OCI-LY1 (cell line): ENCODE measurements around the gene ATP2B2.

Experiments
- H2AFZ ChIP-seq: fragments of 200-600 bp; sonication (generic), shearing (Covaris generic); 2 replicates; pipeline ENCODE4 v1.6.0; 2014; ENCODE audit warnings: antibody characterized with exemption, mild to moderate bottlenecking, low read length
- H3F3A ChIP-seq: fragments of 200-600 bp; sonication (generic), shearing (Covaris generic); 2 replicates; pipeline ENCODE4 v1.6.0; 2014; ENCODE audit warnings: mild to moderate bottlenecking, antibody characterized with exemption, low read length, moderate library complexity; ENCODE audit not compliant: insufficient read depth
- H3K27ac ChIP-seq: fragments of 200-600 bp; sonication (generic); 2 replicates; pipeline ENCODE4 v1.5.1; 2014; ENCODE audit warnings: low read length, mixed run types, mild to moderate bottlenecking, low read depth; ENCODE audit not compliant: poor library complexity, severe bottlenecking
- H3K27me3 ChIP-seq: fragments of 200-600 bp; sonication (generic); 2 replicates; pipeline ENCODE4 v1.6.0; 2014; ENCODE audit warnings: antibody characterized with exemption, mild to moderate bottlenecking, low read length, moderate library complexity; ENCODE audit not compliant: insufficient read depth
- H3K36me3 ChIP-seq: fragments of 200-600 bp; sonication (generic); 2 replicates; pipeline ENCODE4 v1.6.1; 2014; ENCODE audit warnings: mild to moderate bottlenecking, antibody characterized with exemption, low read length, moderate library complexity, mixed read lengths; ENCODE audit not compliant: insufficient read depth
- H3K4me1 ChIP-seq: fragments of 200-600 bp; sonication (generic); 2 replicates; pipeline ENCODE4 v1.5.1; 2014; ENCODE audit warnings: mild to moderate bottlenecking, low read length, moderate library complexity; ENCODE audit not compliant: insufficient read depth, severe bottlenecking
- H3K4me2 ChIP-seq: fragments of 200-600 bp; sonication (generic), shearing (Covaris generic); 2 replicates; pipeline ENCODE4 v1.6.1; 2014; ENCODE audit warnings: low read length
- H3K4me3 ChIP-seq: fragments of 200-600 bp; sonication (generic); 2 replicates; pipeline ENCODE4 v1.5.1; 2014; ENCODE audit warnings: low read length, low read depth, mild to moderate bottlenecking, mixed read lengths; ENCODE audit not compliant: poor library complexity, severe bottlenecking
- H3K79me2 ChIP-seq: fragments of 200-600 bp; shearing (Covaris generic); 2 replicates; pipeline ENCODE4 v1.6.1; 2016; ENCODE audit warnings: mixed run types, low read length, mixed read lengths; ENCODE audit not compliant: insufficient read depth
- H3K9ac ChIP-seq: fragments of 200-600 bp; sonication (generic), shearing (Covaris generic); 2 replicates; pipeline ENCODE4 v1.6.1; 2014; ENCODE audit warnings: mild to moderate bottlenecking, low read length, mixed read lengths
- H3K9me2 ChIP-seq: fragments of 200-600 bp; sonication (generic), shearing (Covaris generic); 2 replicates; pipeline ENCODE4 v1.6.1; 2014; ENCODE audit warnings: low read depth, mild to moderate bottlenecking, low read length, mixed read lengths
- H3K9me3 ChIP-seq: fragments of 200-600 bp; shearing (Covaris generic); 2 replicates; pipeline ENCODE4 v1.6.1; 2014; ENCODE audit warnings: low read length, mixed read lengths
- H4K20me1 ChIP-seq: fragments of 200-600 bp; sonication (generic), shearing (Covaris generic); 2 replicates; pipeline ENCODE4 v1.6.0; 2016; ENCODE audit warnings: mild to moderate bottlenecking, low read length; ENCODE audit not compliant: insufficient read depth
- CTCF ChIP-seq: fragments of 200-600 bp; sonication (generic), shearing (Covaris generic); IDR thresholded peaks from 2 replicates; pipeline ENCODE4 v1.5.1; 2017; ENCODE audit warnings: mild to moderate bottlenecking, antibody characterized with exemption, low read length, moderate library complexity, mixed read lengths
- EZH2 ChIP-seq: fragments of 200-600 bp; sonication (generic), shearing (Covaris generic); IDR thresholded peaks from 2 replicates; pipeline ENCODE4 v1.8.0; 2017; ENCODE audit warnings: borderline replicate concordance, mixed run types, mild to moderate bottlenecking, antibody characterized with exemption, low read length, moderate library complexity, mixed read lengths

The ATP2B2 gene

GRCh38 chr3:10518506-10519150 lies 13.2 kb upstream of the ATP2B2 start:
- Histone ChIP-seq H3F3A (no peaks in the 10 kb centered on the region), H3K36me3 (no peaks in the 10 kb centered on the region), H2AFZ (no peak overlapping the region), H3K27ac (no peak overlapping the region), H3K27me3 (0 out of 2 replicates have a peak, but pooled peaks cover 9% of the 10 kb centered on the region), H4K20me1 (no peaks in the 10 kb centered on the region), H3K4me3 (no peak overlapping the region), H3K9ac (no peak overlapping the region), H3K79me2 (no peaks in the 10 kb centered on the region), H3K9me2 (no peaks in the 10 kb centered on the region), H3K9me3 (no peaks in the 10 kb centered on the region), H3K4me2 (no peak overlapping the region), H3K4me1 (no peaks in the 10 kb centered on the region)
- TF ChIP-seq EZH2, result no peak
- no peak for TF ChIP-seq CTCF

GRCh38 chr3:10517627-10518026 lies 12.2 kb upstream of the ATP2B2 start:
- Histone ChIP-seq H3K79me2 (no peaks in the 10 kb centered on the region), H3K4me1 (no peaks in the 10 kb centered on the region), H2AFZ (no peak overlapping the region), H3K4me2 (no peak overlapping the region), H3F3A (no peaks in the 10 kb centered on the region), H3K27ac (no peak overlapping the region), H3K9me2 (no peaks in the 10 kb centered on the region), H3K4me3 (no peak overlapping the region), H4K20me1 (no peaks in the 10 kb centered on the region), H3K27me3 (0 out of 2 replicates have a peak, but pooled peaks cover 11% of the 10 kb centered on the region), H3K9ac (no peak overlapping the region), H3K36me3 (no peaks in the 10 kb centered on the region), H3K9me3 (no peaks in the 10 kb centered on the region)
- TF ChIP-seq EZH2 (no peak), CTCF (no peak)

GRCh38 chr3:10516544-10517452 lies 11.4 kb upstream of the ATP2B2 start:
- no peaks in the 10 kb centered on the region for H3K4me1 ChIP-seq

More at GRCh38 chr3:10516544-10517452, 11.4 kb upstream of the ATP2B2 start:
- Histone ChIP-seq H3K27ac (no peak overlapping the region), H3K9me2 (no peaks in the 10 kb centered on the region), H3F3A (no peaks in the 10 kb centered on the region), H3K4me2 (no peak overlapping the region), H3K9me3 (no peaks in the 10 kb centered on the region), H4K20me1 (no peaks in the 10 kb centered on the region), H3K27me3 (0 out of 2 replicates have a peak, but pooled peaks cover 11% of the 10 kb centered on the region), H3K79me2 (no peaks in the 10 kb centered on the region), H2AFZ (no peak overlapping the region), H3K36me3 (no peaks in the 10 kb centered on the region), H3K9ac (no peak overlapping the region), H3K4me3 (no peak overlapping the region)
- TF ChIP-seq CTCF, result no peak
- no peak for TF ChIP-seq EZH2
